Measurements from ENCODE around the gene HACD1.

HACD1 gene

DNA sequence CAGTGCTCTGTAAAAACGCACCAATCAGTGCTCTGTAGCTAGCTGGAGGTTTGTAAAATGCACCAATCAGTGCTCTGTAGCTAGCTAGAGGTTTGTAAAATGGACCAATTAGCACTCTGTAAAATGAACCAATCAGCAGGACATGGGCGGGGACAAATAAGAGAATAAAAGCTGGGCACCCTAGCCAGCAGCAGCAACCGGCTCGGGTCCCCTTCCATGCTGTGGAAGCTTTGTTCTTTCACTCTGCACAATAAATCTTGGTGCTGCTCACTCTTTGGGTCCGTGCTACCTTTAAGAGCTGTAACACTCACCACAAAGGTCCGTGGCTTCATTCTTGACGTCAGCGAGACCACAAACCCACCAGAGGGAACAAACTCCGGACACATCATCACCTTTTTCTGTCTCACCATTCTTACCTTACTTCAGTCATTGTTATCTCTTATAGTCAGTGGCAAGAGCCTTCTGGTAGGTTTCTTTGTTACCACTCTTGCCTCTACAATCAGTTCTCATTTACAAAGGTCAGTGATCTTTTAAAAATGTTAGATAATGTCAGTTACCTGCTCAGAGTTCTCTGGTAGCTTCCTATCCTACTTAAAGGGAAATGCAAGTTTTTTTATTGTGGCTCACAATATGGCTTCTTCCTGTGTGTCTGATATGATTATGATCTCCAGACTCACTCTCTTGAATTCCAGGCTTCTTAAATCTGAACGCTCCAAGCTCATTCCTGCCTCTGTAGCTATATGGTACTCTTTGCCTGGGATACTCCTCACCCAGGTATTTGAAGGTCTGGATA lies 31.3 kb upstream of the HACD1 start:
- TF ChIP-seq, protein P1, sequence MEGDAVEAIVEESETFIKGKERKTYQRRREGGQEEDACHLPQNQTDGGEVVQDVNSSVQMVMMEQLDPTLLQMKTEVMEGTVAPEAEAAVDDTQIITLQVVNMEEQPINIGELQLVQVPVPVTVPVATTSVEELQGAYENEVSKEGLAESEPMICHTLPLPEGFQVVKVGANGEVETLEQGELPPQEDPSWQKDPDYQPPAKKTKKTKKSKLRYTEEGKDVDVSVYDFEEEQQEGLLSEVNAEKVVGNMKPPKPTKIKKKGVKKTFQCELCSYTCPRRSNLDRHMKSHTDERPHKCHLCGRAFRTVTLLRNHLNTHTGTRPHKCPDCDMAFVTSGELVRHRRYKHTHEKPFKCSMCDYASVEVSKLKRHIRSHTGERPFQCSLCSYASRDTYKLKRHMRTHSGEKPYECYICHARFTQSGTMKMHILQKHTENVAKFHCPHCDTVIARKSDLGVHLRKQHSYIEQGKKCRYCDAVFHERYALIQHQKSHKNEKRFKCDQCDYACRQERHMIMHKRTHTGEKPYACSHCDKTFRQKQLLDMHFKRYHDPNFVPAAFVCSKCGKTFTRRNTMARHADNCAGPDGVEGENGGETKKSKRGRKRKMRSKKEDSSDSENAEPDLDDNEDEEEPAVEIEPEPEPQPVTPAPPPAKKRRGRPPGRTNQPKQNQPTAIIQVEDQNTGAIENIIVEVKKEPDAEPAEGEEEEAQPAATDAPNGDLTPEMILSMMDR (IDR thresholded peaks at IDR 0.05): no peak

GRCh38 chr10:17647326-17647725 lies 30.2 kb upstream of the HACD1 start:
- TF ChIP-seq, protein P1 (IDR thresholded peaks at IDR 0.05): no peak

DNA sequence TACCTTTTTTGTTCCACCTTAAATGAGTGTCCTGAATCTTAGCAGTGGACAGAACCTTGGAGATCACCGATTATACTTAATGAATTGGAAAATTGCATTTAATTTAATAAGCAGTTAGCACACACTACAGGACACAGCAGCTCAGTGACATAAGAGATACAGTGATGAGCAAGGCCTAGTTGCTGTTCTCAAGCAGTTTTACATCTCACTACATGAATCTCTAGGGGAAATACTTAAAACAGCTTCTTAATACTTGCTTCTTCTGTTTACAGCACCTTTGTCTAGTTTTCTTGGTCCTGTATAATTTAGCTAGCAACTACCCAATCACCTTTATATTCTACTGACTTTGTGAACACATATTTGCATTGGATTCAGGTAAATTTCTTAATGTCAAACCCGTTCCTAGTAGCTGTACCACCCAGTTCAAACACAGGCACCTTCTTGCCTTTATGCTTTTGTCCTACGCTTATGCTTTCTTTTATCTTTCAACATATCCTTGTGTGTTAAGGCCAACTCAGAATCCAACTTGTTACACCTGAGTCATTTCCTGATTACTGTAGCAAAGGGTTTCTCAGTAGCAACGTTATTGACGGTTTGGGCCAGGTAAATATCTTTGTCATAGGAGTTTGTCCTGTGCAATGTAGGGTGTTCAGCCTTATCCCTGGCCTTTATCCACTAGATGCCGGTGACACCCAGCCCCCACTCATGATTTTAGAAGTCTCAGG lies 28.6 kb upstream of the HACD1 start:
- TF ChIP-seq, protein P1 (IDR thresholded peaks at IDR 0.05): no peak

DNA sequence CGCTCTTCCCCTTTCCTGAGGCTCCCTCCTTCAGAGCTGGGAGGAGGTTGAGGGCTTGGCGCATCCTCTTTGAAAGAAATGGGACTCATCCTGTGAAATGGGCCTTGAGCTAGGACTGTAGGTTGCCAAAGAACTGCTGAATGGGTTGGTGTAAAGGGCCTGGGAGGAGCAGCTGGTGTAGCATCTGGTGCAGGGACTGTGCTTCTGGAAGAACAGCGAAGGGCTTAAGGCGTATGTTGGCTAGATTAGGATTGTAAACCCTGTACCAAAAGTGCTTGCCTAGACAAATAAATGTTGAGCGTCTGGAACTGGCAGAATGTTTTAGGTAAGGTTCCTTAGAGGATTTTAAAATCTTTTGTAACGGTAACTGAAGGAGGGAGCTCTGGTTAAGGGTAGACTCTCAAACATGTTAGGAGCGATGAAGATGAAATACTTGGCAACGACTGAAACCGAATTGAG lies 27.3 kb upstream of the HACD1 start:
- TF ChIP-seq, protein P1 (IDR thresholded peaks at IDR 0.05): no peak

DNA sequence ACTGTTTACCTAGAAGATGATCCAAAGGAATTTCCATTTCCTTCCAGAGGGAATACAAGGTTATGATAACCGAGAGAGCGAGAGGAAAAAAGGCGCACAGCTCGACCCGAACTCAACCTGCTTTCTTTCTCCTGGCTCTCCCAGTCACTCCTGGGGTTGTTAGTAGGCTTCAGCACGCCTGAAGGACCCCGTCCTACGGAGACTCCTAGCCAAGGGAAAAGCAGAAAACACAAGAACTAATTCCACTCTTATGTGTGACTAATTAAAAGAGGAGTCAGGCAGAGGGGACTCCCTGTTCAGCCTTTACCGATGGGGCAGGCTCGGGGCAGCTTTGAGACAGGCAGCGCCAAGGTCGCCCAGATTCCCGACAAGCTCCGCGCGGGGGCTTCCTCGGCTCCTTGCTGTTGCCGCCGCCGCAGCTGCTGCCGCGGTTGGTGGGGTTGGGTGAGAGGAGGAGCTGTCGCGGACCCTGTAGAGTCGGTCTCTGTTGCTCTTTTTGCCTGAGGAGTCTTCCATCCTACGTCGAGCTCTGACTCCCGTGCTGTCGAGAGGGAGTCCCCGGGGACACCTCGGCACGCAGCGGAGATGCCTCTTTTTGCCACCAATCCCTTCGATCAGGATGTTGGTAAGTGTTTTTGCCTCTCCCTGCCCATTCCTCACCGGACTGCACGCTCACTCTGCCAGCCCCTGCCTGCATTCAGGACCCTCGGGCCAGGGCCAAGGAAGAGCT lies 26.7 kb upstream of the HACD1 start, which contains the start of gene STAM:
Gene STAM (plus strand): TSS at position 397 of the 730 bp plus-strand sequence. CDS start 189 bp downstream, at position 586.
- TF ChIP-seq, protein P1 (IDR thresholded peaks at IDR 0.05): no peak

- TF ChIP-seq, protein P1 (IDR thresholded peaks at IDR 0.05): no peak
These were observed 26.2 kb upstream of the HACD1 start for GRCh38 chr10:17643339-17643754.

DNA sequence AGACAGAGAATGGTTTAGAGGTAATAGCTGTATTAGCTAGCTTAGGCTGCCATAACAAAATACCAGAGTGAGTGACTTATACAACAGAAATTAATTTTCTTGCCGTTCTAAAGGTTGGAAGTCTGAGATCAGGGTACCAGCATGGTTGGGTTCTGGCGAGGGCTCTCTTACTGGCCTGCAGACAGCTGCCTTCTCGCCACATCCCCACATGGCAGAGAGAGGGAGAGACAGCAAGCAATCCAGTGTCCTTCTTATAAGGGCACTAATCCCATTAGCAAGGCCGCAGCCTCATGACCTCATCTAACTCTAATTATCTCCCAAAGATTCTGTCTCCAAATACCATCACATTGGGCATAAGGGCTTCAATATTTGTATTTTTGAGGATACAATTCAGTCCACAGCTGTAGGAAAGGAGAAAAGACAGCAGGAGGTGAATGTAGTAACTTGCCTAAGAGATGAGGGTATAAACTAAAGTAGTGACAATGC lies 23.2 kb upstream of the HACD1 start:
- TF ChIP-seq, protein P1 (IDR thresholded peaks at IDR 0.05): no peak

Measured in LNCAP (cell line).